GM21528 (cell line): ENCODE measurements around the gene NR2F1-AS1.

Source experiments
- ATAC-seq: cut with Tn5 transposase; IDR thresholded peaks from one replicate; pipeline ENCODE4 v1.9.1; 2021; ENCODE audit warnings: mild to moderate bottlenecking, moderate library complexity; ENCODE audit not compliant: unreplicated experiment, low FRiP score

NR2F1-AS1 gene

GRCh38 chr5:93452255-93452654 is 128.8 kb downstream of the NR2F1-AS1 start:
- no peak for ATAC-seq

GRCh38 chr5:93438124-93438523 is 142.9 kb downstream of the NR2F1-AS1 start:
- ATAC-seq, result no peak

- no peak for ATAC-seq
Observed at GRCh38 chr5:93436083-93436482, 144.9 kb downstream of the NR2F1-AS1 start.

- no peak for ATAC-seq
Observed at GRCh38 chr5:93433422-93433821, 147.6 kb downstream of the NR2F1-AS1 start.

GRCh38 chr5:93431250-93431649 is 149.8 kb downstream of the NR2F1-AS1 start:
- no peak for ATAC-seq

- no peak for ATAC-seq
Observed at GRCh38 chr5:93430673-93431199, 150.3 kb downstream of the NR2F1-AS1 start.

- ATAC-seq, result no peak
Observed at GRCh38 chr5:93430118-93430517, 150.9 kb downstream of the NR2F1-AS1 start.

GRCh38 chr5:93428868-93429267 is 152.2 kb downstream of the NR2F1-AS1 start:
- ATAC-seq, result no peak

GRCh38 chr5:93427316-93427715 is 153.7 kb downstream of the NR2F1-AS1 start:
- ATAC-seq, result no peak

GRCh38 chr5:93425096-93425495 is 155.9 kb downstream of the NR2F1-AS1 start:
- no peak for ATAC-seq

- no peak for ATAC-seq
Observed at GRCh38 chr5:93423300-93423699, 157.7 kb downstream of the NR2F1-AS1 start.

GRCh38 chr5:93422652-93423280 is 158.3 kb downstream of the NR2F1-AS1 start:
- no peak for ATAC-seq

- no peak for ATAC-seq
Observed at GRCh38 chr5:93421987-93422401, 159.0 kb downstream of the NR2F1-AS1 start.

GRCh38 chr5:93421468-93421867 is 159.6 kb downstream of the NR2F1-AS1 start:
- ATAC-seq, result no peak

GRCh38 chr5:93417490-93417889 is 163.5 kb downstream of the NR2F1-AS1 start:
- ATAC-seq, result no peak

- ATAC-seq, result no peak
Observed at GRCh38 chr5:93415819-93416218, 165.2 kb downstream of the NR2F1-AS1 start.

GRCh38 chr5:93411716-93412115 is 169.3 kb downstream of the NR2F1-AS1 start:
- ATAC-seq, result no peak

GRCh38 chr5:93409691-93410090 is 171.3 kb downstream of the NR2F1-AS1 start:
- ATAC-seq, result no peak

GRCh38 chr5:93407454-93407853 is 173.6 kb downstream of the NR2F1-AS1 start:
- ATAC-seq, result no peak

- no peak for ATAC-seq
Observed at GRCh38 chr5:93406971-93407401, 174.0 kb downstream of the NR2F1-AS1 start.

- no peak for ATAC-seq
Observed at GRCh38 chr5:93404246-93404645, 176.8 kb downstream of the NR2F1-AS1 start.

- no peak for ATAC-seq
Observed at GRCh38 chr5:93403141-93403928, 177.7 kb downstream of the NR2F1-AS1 start.
